ENCODE measurements around the gene TMPRSS13. TPM values are rescaled to one million over a fixed set of nuclear protein-coding genes. Genes with fewer than 3 reads are reported as not detected.
A peak's percentile ranks its signal among the peaks of the same experiment; 100 is the strongest.

The TMPRSS13 gene
- total RNA-seq, 8 experiments from 2014 or later: 0.11 to 0.95 (median 0.15) TPM; not detected in 1

GRCh38 chr11:117875382-117876058, 53.7 kb downstream of the TMPRSS13 start:
- peak overlapping the region; percentile 80 to 100 (median 91) for H3K4me3 ChIP-seq
- WGBS, 10 experiments: 0 to 9% (median 0%) methylated on average over 1 to 7 of the region's 20 CpGs; no CpG with 5 or more reads in 4 of the 10 experiments
- ATAC-seq (replicated peaks in 6 of 8): peak in 5 of 8 experiments; percentile 39 to 61 (median 50)
- in situ Hi-C loops (cut with MboI; ENCODE audit: low pct_unique_long_range_greater_than_20kb in 2 of 9, low sequenced_read_pairs in 9 of 9, unreplicated experiment in 9 of 9): no loop called here
- peaks cover 20 to 42% of the 10 kb centered on the region in 2 donors for H3K4me1 ChIP-seq (replicated peaks in 1 of 2)
- H3K27ac ChIP-seq: peak overlapping the region; percentile 79 to 84

GRCh38 chr11:117874910-117875381, 54.3 kb downstream of the TMPRSS13 start:
- Histone ChIP-seq H3K4me1 (replicated peaks in 1 of 2) (peaks cover 25 to 48% of the 10 kb centered on the region in 2 donors), H3K27ac (peak overlapping the region; percentile 79 to 84), H3K4me3 (peak overlapping the region; percentile 80 to 100 (median 91))
- in situ Hi-C loops (cut with MboI; ENCODE audit: low pct_unique_long_range_greater_than_20kb in 2 of 9, low sequenced_read_pairs in 9 of 9, unreplicated experiment in 9 of 9): no loop called here
- WGBS, 10 experiments: 80 to 100% (median 93%) methylated on average over 1 to 3 of the region's 4 CpGs; no CpG with 5 or more reads in 7 of the 10 experiments
- peak in 2 of 8 experiments; percentile 1 to 5 for ATAC-seq (replicated peaks in 6 of 8)

- 27 to 100% (median 63%) methylated on average over 2 to 8 of the region's 16 CpGs; no CpG with 5 or more reads in 2 of the 10 experiments for WGBS, 10 experiments
- H3K4me1 ChIP-seq (replicated peaks in 1 of 2): peaks cover 31 to 54% of the 10 kb centered on the region in 2 donors
- no peak for ATAC-seq (replicated peaks in 6 of 8)
Measured at GRCh38 chr11:117874253-117874909, 54.8 kb downstream of the TMPRSS13 start.

GRCh38 chr11:117873828-117874125, 55.4 kb downstream of the TMPRSS13 start:
- H3K4me3 ChIP-seq: peak overlapping the region in 2 of 5 donors; percentile 80 to 86
- in situ Hi-C loops (cut with MboI; ENCODE audit: low pct_unique_long_range_greater_than_20kb in 2 of 9, low sequenced_read_pairs in 9 of 9, unreplicated experiment in 9 of 9): no loop called here
- ATAC-seq (replicated peaks in 6 of 8): no peak
- WGBS, 10 experiments: 21 to 100% (median 69%) methylated on average over 1 to 4 of the region's 8 CpGs; no CpG with 5 or more reads in 6 of the 10 experiments
- H3K4me1 ChIP-seq (replicated peaks in 1 of 2): peaks cover 37 to 60% of the 10 kb centered on the region in 2 donors
- H3K27ac ChIP-seq: no peak overlapping the region

More at GRCh38 chr11:117874253-117874909, 54.8 kb downstream of the TMPRSS13 start:
- H3K4me3 ChIP-seq: peak overlapping the region; percentile 80 to 100 (median 91)
- H3K27ac ChIP-seq: peak overlapping the region; percentile 79 to 84
- in situ Hi-C loops (cut with MboI; ENCODE audit: low pct_unique_long_range_greater_than_20kb in 2 of 9, low sequenced_read_pairs in 9 of 9, unreplicated experiment in 9 of 9): no loop called here

GRCh38 chr11:117872975-117873827, 56.0 kb downstream of the TMPRSS13 start:
- WGBS, 10 experiments: 57 to 93% (median 90%) methylated on average over 4 to 11 of the region's 15 CpGs; no CpG with 5 or more reads in 3 of the 10 experiments
- no peak for ATAC-seq (replicated peaks in 6 of 8)
- Histone ChIP-seq H3K27ac (no peak overlapping the region), H3K4me3 (no peak overlapping the region), H3K4me1 (replicated peaks in 1 of 2) (peaks cover 38 to 64% of the 10 kb centered on the region in 2 donors)
- in situ Hi-C loops (cut with MboI; ENCODE audit: low pct_unique_long_range_greater_than_20kb in 2 of 9, low sequenced_read_pairs in 9 of 9, unreplicated experiment in 9 of 9): no loop called here

GRCh38 chr11:117872420-117872961, 56.7 kb downstream of the TMPRSS13 start:
- H3K4me3 ChIP-seq: no peak overlapping the region
- H3K4me1 ChIP-seq (replicated peaks in 1 of 2): peaks cover 36 to 65% of the 10 kb centered on the region in 2 donors
- WGBS, 10 experiments: 7 to 80% (median 24%) methylated on average over 1 to 7 of the region's 12 CpGs; no CpG with 5 or more reads in 5 of the 10 experiments
- ATAC-seq (replicated peaks in 6 of 8): no peak
- no peak overlapping the region for H3K27ac ChIP-seq
- in situ Hi-C loops (cut with MboI; ENCODE audit: low pct_unique_long_range_greater_than_20kb in 2 of 9, low sequenced_read_pairs in 9 of 9, unreplicated experiment in 9 of 9): no loop called here

GRCh38 chr11:117871784-117872183, 57.4 kb downstream of the TMPRSS13 start:
- 10 to 100% (median 100%) methylated on average over 1 to 4 of the region's 5 CpGs; no CpG with 5 or more reads in 7 of the 10 experiments for WGBS, 10 experiments
- no peak overlapping the region for H3K27ac ChIP-seq
- H3K4me3 ChIP-seq: no peak overlapping the region
- no peak for ATAC-seq (replicated peaks in 6 of 8)
- in situ Hi-C loops (cut with MboI; ENCODE audit: low pct_unique_long_range_greater_than_20kb in 2 of 9, low sequenced_read_pairs in 9 of 9, unreplicated experiment in 9 of 9): no loop called here
- H3K4me1 ChIP-seq (replicated peaks in 1 of 2): peaks cover 30 to 61% of the 10 kb centered on the region in 2 donors

GRCh38 chr11:117871160-117871559, 58.0 kb downstream of the TMPRSS13 start:
- in situ Hi-C loops (cut with MboI; ENCODE audit: low pct_unique_long_range_greater_than_20kb in 2 of 9, low sequenced_read_pairs in 9 of 9, unreplicated experiment in 9 of 9): no loop called here
- WGBS, 10 experiments: 70 to 100% (median 92%) methylated on average over 2 to 6 of the region's 18 CpGs; no CpG with 5 or more reads in 2 of the 10 experiments
- Histone ChIP-seq H3K4me3 (no peak overlapping the region), H3K4me1 (replicated peaks in 1 of 2) (peaks cover 30 to 61% of the 10 kb centered on the region in 2 donors), H3K27ac (no peak overlapping the region)
- ATAC-seq (replicated peaks in 6 of 8): no peak

- in situ Hi-C loops (cut with MboI; ENCODE audit: low pct_unique_long_range_greater_than_20kb in 2 of 9, low sequenced_read_pairs in 9 of 9, unreplicated experiment in 9 of 9): no loop called here
- Histone ChIP-seq H3K4me1 (replicated peaks in 1 of 2) (peaks cover 30 to 59% of the 10 kb centered on the region in 2 donors), H3K27ac (no peak overlapping the region), H3K4me3 (no peak overlapping the region)
- ATAC-seq (replicated peaks in 6 of 8): peak in 5 of 8 experiments; percentile 40 to 87 (median 52)
- 14 to 87% (median 50%) methylated on average over 1 to 3 of the region's 9 CpGs; no CpG with 5 or more reads in 3 of the 10 experiments for WGBS, 10 experiments
Measured at GRCh38 chr11:117870103-117870952, 58.9 kb downstream of the TMPRSS13 start.

- in situ Hi-C loops (cut with MboI; ENCODE audit: low pct_unique_long_range_greater_than_20kb in 2 of 9, low sequenced_read_pairs in 9 of 9, unreplicated experiment in 9 of 9): no loop called here
- Histone ChIP-seq H3K27ac (no peak overlapping the region), H3K4me1 (replicated peaks in 1 of 2) (peaks cover 25 to 52% of the 10 kb centered on the region in 2 donors), H3K4me3 (no peak overlapping the region)
- peak in 2 of 8 experiments; percentile 35 to 40 for ATAC-seq (replicated peaks in 6 of 8)
- 43 to 90% (median 82%) methylated on average over 1 to 4 of the region's 4 CpGs; no CpG with 5 or more reads in 5 of the 10 experiments for WGBS, 10 experiments
Measured at GRCh38 chr11:117869604-117870003, 59.6 kb downstream of the TMPRSS13 start.

- Histone ChIP-seq H3K27ac (no peak overlapping the region), H3K4me3 (no peak overlapping the region), H3K4me1 (replicated peaks in 1 of 2) (peaks cover 20 to 46% of the 10 kb centered on the region in 2 donors)
- ATAC-seq (replicated peaks in 6 of 8): peak; percentile 7 to 61 (median 48)
- in situ Hi-C loops (cut with MboI; ENCODE audit: low pct_unique_long_range_greater_than_20kb in 2 of 9, low sequenced_read_pairs in 9 of 9, unreplicated experiment in 9 of 9): no loop called here
- 52 to 88% (median 73%) methylated on average over 1 to 16 of the region's 17 CpGs; no CpG with 5 or more reads in 1 of the 10 experiments for WGBS, 10 experiments
Measured at GRCh38 chr11:117868815-117869561, 60.2 kb downstream of the TMPRSS13 start.
